Prostate gland (tissue), 2 donors: Measurements from ENCODE around the gene MAD2L2.

ENCODE experiments used
- POLR2A ChIP-seq: fragments of 450-650 bp; IDR thresholded peaks from one replicate; pipeline ENCODE4 v1.6.1; 2016; ENCODE audit warnings: antibody characterized with exemption, mild to moderate bottlenecking
- POLR2AphosphoS5 ChIP-seq: sonication (generic); formaldehyde crosslinking; IDR thresholded peaks from one replicate; pipeline ENCODE4 v1.6.1; 2017; ENCODE audit warnings: antibody characterized with exemption
- TF ChIP-seq, protein P1 (sequence below), 4 experiments: fragments of 200-600 bp in 2 of 4; fragments of 450-650 bp in 2 of 4; sonication (generic) in 2 of 4; IDR thresholded peaks; 1 replicate in 3 of 4; 2 replicates in 1 of 4; pipeline ENCODE4 v1.5.1; 2016 to 2019; ENCODE audit warnings: antibody characterized with exemption in 4 of 4, mild to moderate bottlenecking in 2 of 4, moderate library complexity in 2 of 4

DNA sequence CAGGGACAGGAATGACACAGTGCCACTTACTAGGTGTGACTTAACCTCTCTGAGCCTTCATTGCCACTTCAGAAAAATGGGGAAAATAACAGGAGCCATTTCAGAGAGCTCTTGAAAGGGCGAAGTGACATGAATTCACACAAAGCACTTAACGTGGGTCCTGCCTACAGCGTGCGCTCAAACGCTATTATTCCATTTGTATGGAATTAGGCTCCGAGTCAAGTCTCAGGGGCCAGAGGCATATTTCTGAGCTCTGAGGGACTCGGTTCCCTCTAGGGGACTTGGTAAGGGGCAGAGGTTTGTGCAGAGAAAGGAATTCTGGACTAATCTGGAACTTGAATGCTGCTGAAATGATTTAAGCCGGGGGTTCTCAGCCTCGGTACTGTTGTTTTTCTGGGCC lies 24.6 kb upstream of the MAD2L2 start:
- TF ChIP-seq, protein P1, sequence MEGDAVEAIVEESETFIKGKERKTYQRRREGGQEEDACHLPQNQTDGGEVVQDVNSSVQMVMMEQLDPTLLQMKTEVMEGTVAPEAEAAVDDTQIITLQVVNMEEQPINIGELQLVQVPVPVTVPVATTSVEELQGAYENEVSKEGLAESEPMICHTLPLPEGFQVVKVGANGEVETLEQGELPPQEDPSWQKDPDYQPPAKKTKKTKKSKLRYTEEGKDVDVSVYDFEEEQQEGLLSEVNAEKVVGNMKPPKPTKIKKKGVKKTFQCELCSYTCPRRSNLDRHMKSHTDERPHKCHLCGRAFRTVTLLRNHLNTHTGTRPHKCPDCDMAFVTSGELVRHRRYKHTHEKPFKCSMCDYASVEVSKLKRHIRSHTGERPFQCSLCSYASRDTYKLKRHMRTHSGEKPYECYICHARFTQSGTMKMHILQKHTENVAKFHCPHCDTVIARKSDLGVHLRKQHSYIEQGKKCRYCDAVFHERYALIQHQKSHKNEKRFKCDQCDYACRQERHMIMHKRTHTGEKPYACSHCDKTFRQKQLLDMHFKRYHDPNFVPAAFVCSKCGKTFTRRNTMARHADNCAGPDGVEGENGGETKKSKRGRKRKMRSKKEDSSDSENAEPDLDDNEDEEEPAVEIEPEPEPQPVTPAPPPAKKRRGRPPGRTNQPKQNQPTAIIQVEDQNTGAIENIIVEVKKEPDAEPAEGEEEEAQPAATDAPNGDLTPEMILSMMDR (IDR thresholded peaks at IDR 0.05): no peak
- no peak for TF ChIP-seq POLR2AphosphoS5
- TF ChIP-seq POLR2A: no peak
